Prostate gland (tissue), 2 donors: Measurements from ENCODE around the gene DLG2. TPM values are rescaled to one million over a fixed set of nuclear protein-coding genes. Genes with fewer than 3 reads are reported as not detected.

Experiments used
- DNase-seq: peaks from one replicate; pipeline ENCODE4 v3.0.0-alpha.2; 2019; ENCODE audit warnings: low spot score
- H3K27ac ChIP-seq, 2 donors: fragments of 200-600 bp; sonication (generic); 2 replicates each; pipeline ENCODE4 v1.5.1; 2017 to 2019
- H3K27me3 ChIP-seq: fragments of 200-600 bp; sonication (generic); replicated peaks from 2 replicates; pipeline ENCODE4 v1.5.1; 2019; ENCODE audit not compliant: insufficient read depth
- H3K36me3 ChIP-seq, 2 donors: fragments of 200-600 bp; sonication (generic); 1 replicate in 1 of 2; 2 replicates in 1 of 2; pipeline versions ENCODE4 v1.5.1 to v1.8.1; 2017 to 2019
- H3K4me1 ChIP-seq: fragments of 200-600 bp; sonication (generic); replicated peaks from 2 replicates; pipeline ENCODE4 v1.5.1; 2019
- H3K4me3 ChIP-seq, 2 donors: fragments of 200-600 bp; sonication (generic); 2 replicates each; pipeline ENCODE4 v1.5.1; 2017 to 2019
- H3K9me3 ChIP-seq: fragments of 200-600 bp; sonication (generic); 2 replicates; pipeline ENCODE4 v1.5.1; 2017
- POLR2A ChIP-seq: fragments of 450-650 bp; IDR thresholded peaks from one replicate; pipeline ENCODE4 v1.6.1; 2016; ENCODE audit warnings: antibody characterized with exemption, mild to moderate bottlenecking
- POLR2AphosphoS5 ChIP-seq: sonication (generic); formaldehyde crosslinking; IDR thresholded peaks from one replicate; pipeline ENCODE4 v1.6.1; 2017; ENCODE audit warnings: antibody characterized with exemption
- WGBS: methylation state at CpG from one replicate; pipeline ENCODE4 v1.1.5; 2018; 5-methylcytosine and 5-hydroxymethylcytosine counted together
- intact Hi-C: fragments of 100-400 bp; cut with DNase I; formaldehyde crosslinking; loops from one replicate; pipeline ENCODE4 v1.14.2; 2022
- total RNA-seq, 2 donors: library from RNA; depleted of rRNA; stranded (reverse); fragments of >200 nt; gene quantifications; one replicate each; pipeline ENCODE4 v1.1.0, GENCODE V29; 2016
- TF ChIP-seq, protein P1 (sequence below), 4 experiments: fragments of 200-600 bp in 2 of 4; fragments of 450-650 bp in 2 of 4; sonication (generic) in 2 of 4; IDR thresholded peaks; 1 replicate in 3 of 4; 2 replicates in 1 of 4; pipeline ENCODE4 v1.5.1; 2016 to 2019; ENCODE audit warnings: antibody characterized with exemption in 4 of 4, mild to moderate bottlenecking in 2 of 4, moderate library complexity in 2 of 4

Gene DLG2
- total RNA-seq, 2 donors from 2014 or later: 9.8 to 16.2 TPM

DNA sequence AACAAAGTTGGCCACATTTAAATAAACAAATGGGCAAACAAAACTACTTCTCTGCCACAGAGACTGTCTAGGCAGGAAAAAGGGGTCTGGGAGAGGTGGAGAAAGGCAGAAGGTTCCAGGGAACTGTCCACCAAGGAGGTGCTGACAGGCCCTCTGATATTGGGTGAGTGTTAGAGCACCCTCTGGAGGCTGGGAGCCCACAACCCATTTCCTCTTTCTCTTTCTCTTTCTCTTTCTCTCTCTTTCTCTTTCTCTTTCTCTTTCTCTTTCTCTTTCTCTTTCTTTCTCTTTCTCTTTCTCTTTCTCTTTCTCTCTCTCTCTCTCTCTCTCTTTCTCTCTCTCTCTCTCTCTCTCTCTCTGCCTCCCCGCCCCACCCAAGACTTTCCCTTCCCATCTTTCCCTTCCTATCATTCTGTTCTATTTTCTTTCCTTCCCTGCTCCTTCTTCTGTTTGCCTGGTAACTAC is 912.8 kb downstream of the DLG2 start:
- Histone ChIP-seq H3K9me3 (no peaks in the 10 kb centered on the region), H3K27ac (no peak overlapping the region), H3K36me3 (no peaks in the 10 kb centered on the region), H3K27me3 (no peaks in the 10 kb centered on the region), H3K4me3 (no peak overlapping the region), H3K4me1 (no peaks in the 10 kb centered on the region)
- 19% methylated on average over 1 of the region's 1 CpG for WGBS
- intact Hi-C loops: no loop called here
- peak; percentile 40 for DNase-seq
- TF ChIP-seq, protein P1, sequence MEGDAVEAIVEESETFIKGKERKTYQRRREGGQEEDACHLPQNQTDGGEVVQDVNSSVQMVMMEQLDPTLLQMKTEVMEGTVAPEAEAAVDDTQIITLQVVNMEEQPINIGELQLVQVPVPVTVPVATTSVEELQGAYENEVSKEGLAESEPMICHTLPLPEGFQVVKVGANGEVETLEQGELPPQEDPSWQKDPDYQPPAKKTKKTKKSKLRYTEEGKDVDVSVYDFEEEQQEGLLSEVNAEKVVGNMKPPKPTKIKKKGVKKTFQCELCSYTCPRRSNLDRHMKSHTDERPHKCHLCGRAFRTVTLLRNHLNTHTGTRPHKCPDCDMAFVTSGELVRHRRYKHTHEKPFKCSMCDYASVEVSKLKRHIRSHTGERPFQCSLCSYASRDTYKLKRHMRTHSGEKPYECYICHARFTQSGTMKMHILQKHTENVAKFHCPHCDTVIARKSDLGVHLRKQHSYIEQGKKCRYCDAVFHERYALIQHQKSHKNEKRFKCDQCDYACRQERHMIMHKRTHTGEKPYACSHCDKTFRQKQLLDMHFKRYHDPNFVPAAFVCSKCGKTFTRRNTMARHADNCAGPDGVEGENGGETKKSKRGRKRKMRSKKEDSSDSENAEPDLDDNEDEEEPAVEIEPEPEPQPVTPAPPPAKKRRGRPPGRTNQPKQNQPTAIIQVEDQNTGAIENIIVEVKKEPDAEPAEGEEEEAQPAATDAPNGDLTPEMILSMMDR (IDR thresholded peaks at IDR 0.05): peak in 3 of 4 experiments; percentile 36 to 45 (median 41)
- TF ChIP-seq POLR2AphosphoS5: no peak
- no peak for TF ChIP-seq POLR2A

DNA sequence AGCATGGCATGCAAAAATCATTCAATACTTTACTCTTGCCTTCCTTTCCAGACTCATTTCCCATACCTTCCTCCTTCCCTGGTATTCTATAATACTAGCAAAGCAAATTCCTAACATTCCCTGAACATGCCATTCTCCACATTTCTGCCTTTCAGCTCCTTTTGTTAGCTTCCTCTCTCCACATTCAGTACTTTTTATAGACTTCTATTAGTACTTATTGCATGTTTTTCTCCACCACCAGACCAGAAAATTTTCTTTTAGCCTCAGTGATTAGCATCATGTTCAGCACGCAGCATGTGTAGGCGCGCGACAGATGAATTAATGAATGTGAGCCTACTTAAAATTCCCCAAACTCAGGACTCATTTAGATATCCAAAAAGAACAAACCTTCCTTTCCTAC is 935.3 kb downstream of the DLG2 start:
- Histone ChIP-seq H3K9me3 (no peaks in the 10 kb centered on the region), H3K4me1 (no peaks in the 10 kb centered on the region), H3K27me3 (no peaks in the 10 kb centered on the region), H3K27ac (no peak overlapping the region), H3K4me3 (no peak overlapping the region), H3K36me3 (no peaks in the 10 kb centered on the region)
- TF ChIP-seq, protein P1 (IDR thresholded peaks at IDR 0.05): no peak
- no peak for TF ChIP-seq POLR2AphosphoS5
- TF ChIP-seq POLR2A: no peak
- 46% methylated on average over 4 of the region's 4 CpGs for WGBS
- intact Hi-C loops: no loop called here
- DNase-seq: no peak

DNA sequence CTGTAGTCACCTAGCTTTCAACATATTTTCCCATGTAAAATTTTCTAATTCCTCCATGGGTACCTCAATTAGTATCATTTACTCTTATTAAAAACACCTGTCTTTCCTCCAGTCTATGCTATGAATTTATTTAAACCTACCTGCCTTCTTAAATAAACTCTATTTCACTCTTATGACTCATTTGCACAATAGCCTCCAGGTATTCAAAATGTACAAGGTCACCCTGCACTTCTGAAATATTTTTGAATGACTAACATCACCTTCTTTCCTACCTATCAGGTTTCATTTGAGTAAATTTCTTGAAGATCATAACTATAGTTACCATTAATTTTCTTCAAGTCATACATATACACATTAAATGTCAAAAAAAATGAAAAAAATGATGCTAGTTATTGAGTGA is 939.7 kb downstream of the DLG2 start:
- intact Hi-C loops: no loop called here
- H3K9me3 ChIP-seq: no peaks in the 10 kb centered on the region
- no peak overlapping the region for H3K27ac ChIP-seq
- H3K27me3 ChIP-seq: no peaks in the 10 kb centered on the region
- H3K4me1 ChIP-seq: no peaks in the 10 kb centered on the region
- TF ChIP-seq POLR2AphosphoS5 (no peak), POLR2A (no peak)
- TF ChIP-seq, protein P1 (IDR thresholded peaks at IDR 0.05): no peak
- H3K4me3 ChIP-seq: no peak overlapping the region
- no peak for DNase-seq
- H3K36me3 ChIP-seq: no peaks in the 10 kb centered on the region

DNA sequence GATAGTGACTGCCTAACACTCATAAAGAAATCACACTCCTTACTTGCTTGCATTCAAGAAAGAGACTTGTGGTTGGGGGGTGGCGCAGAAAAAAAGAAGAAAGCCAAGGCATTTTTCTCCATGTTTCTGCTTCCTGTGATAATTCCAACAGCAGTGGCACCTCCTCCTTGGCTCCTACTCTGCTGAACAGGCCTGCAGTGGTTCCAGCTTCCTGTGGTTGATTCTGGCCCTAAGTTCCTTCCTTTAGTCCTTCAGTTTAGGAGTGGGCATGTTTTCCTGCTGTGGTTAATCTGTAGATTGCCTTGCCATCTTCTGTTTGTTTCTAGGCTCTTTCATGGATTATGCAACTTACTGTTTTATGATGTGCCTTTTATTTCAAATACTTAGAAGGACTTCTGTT is 940.4 kb downstream of the DLG2 start:
- WGBS: 86% methylated on average over 1 of the region's 1 CpG
- Histone ChIP-seq H3K4me3 (no peak overlapping the region), H3K4me1 (no peaks in the 10 kb centered on the region), H3K36me3 (no peaks in the 10 kb centered on the region), H3K27ac (no peak overlapping the region), H3K27me3 (no peaks in the 10 kb centered on the region), H3K9me3 (no peaks in the 10 kb centered on the region)
- TF ChIP-seq, protein P1 (IDR thresholded peaks at IDR 0.05): no peak
- TF ChIP-seq POLR2AphosphoS5 (no peak), POLR2A (no peak)
- DNase-seq: no peak
- intact Hi-C loops: no loop called here

DNA sequence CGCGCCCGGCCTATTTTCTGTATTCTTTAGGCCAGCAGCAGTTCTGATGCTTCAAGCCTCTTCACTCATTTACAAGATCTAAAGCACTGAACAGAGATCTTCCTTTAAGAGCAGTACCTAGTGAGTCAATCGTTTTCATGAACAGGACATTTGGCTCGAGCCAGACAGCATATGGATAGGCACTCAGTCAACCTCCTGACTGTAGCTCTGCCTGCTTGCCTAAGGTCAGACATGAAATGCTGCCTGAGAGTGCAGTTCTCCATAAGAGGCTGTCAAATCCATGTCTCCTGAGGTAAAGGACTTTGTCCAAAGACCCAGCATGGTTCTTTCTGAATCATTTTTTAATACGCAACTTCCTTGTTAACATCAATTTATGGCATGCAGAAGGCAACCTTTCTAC is 941.2 kb downstream of the DLG2 start:
- WGBS: 93% methylated on average over 6 of the region's 6 CpGs
- H3K9me3 ChIP-seq: no peaks in the 10 kb centered on the region
- TF ChIP-seq POLR2AphosphoS5 (no peak), POLR2A (no peak)
- TF ChIP-seq, protein P1 (IDR thresholded peaks at IDR 0.05): no peak
- DNase-seq: no peak
- intact Hi-C loops: no loop called here
- no peaks in the 10 kb centered on the region for H3K36me3 ChIP-seq
- H3K27ac ChIP-seq: no peak overlapping the region
- no peaks in the 10 kb centered on the region for H3K4me1 ChIP-seq
- H3K4me3 ChIP-seq: no peak overlapping the region
- no peaks in the 10 kb centered on the region for H3K27me3 ChIP-seq
